ENCODE data around the gene VSIG10L. TPM values are rescaled to one million over a fixed set of nuclear protein-coding genes. Genes with fewer than 3 reads are reported as not detected.

Gene VSIG10L
- total RNA-seq, 4 donors from 2014 or later = 0.20 to 0.75 (median 0.34) TPM

GRCh38 chr19:51301266-51301665 is 40.7 kb downstream of the VSIG10L start:
- TF ChIP-seq CTCF (IDR thresholded peaks at IDR 0.05 in 4 of 5, conservative IDR thresholded peaks at IDR 0.05 in 1 of 5) (no peak), POLR2A (IDR thresholded peaks at IDR 0.05) (no peak)
- no peak overlapping the region for H3K27ac ChIP-seq
- no peaks in the 10 kb centered on the region for H3K36me3 ChIP-seq
- intact Hi-C loops (cut with DNase I; ENCODE audit: low total_unique reads) (no loop called here), in situ Hi-C loops (cut with MboI; ENCODE audit: low sequenced_read_pairs in 4 of 4) (no loop called here)
- H3K4me3 ChIP-seq = no peak overlapping the region
- H3K4me1 ChIP-seq = no peaks in the 10 kb centered on the region
- H3K9me3 ChIP-seq = no peaks in the 10 kb centered on the region
- DNase-seq = no peak
- no peaks in the 10 kb centered on the region for H3K27me3 ChIP-seq
- no peak for ATAC-seq

GRCh38 chr19:51297406-51297805 is 44.5 kb downstream of the VSIG10L start:
- Histone ChIP-seq H3K4me3 (no peak overlapping the region), H3K27ac (no peak overlapping the region), H3K4me1 (no peaks in the 10 kb centered on the region), H3K36me3 (no peaks in the 10 kb centered on the region), H3K27me3 (no peaks in the 10 kb centered on the region), H3K9me3 (no peaks in the 10 kb centered on the region)
- no peak for DNase-seq
- intact Hi-C loops (cut with DNase I; ENCODE audit: low total_unique reads) = no loop called here
- in situ Hi-C loops (cut with MboI; ENCODE audit: low sequenced_read_pairs in 4 of 4) = no loop called here
- TF ChIP-seq CTCF (IDR thresholded peaks at IDR 0.05 in 4 of 5, conservative IDR thresholded peaks at IDR 0.05 in 1 of 5) = no peak
- TF ChIP-seq POLR2A (IDR thresholded peaks at IDR 0.05) = no peak
- no peak for ATAC-seq

- no peaks in the 10 kb centered on the region for H3K36me3 ChIP-seq
- H3K27ac ChIP-seq = no peak overlapping the region
- intact Hi-C loops (cut with DNase I; ENCODE audit: low total_unique reads) = no loop called here
- no peaks in the 10 kb centered on the region for H3K27me3 ChIP-seq
- ATAC-seq = no peak
- H3K4me3 ChIP-seq = no peak overlapping the region
- H3K9me3 ChIP-seq = no peaks in the 10 kb centered on the region
- TF ChIP-seq POLR2A (IDR thresholded peaks at IDR 0.05) (no peak), CTCF (IDR thresholded peaks at IDR 0.05 in 4 of 5, conservative IDR thresholded peaks at IDR 0.05 in 1 of 5) (no peak)
- no peak for DNase-seq
- in situ Hi-C loops (cut with MboI; ENCODE audit: low sequenced_read_pairs in 4 of 4) = no loop called here
- no peaks in the 10 kb centered on the region for H3K4me1 ChIP-seq
These were observed 45.4 kb downstream of the VSIG10L start for GRCh38 chr19:51296336-51297093.

GRCh38 chr19:51295382-51296126 is 46.4 kb downstream of the VSIG10L start:
- H3K27ac ChIP-seq = no peak overlapping the region
- H3K4me3 ChIP-seq = no peak overlapping the region
- H3K9me3 ChIP-seq = no peaks in the 10 kb centered on the region
- no peaks in the 10 kb centered on the region for H3K27me3 ChIP-seq
- no peaks in the 10 kb centered on the region for H3K4me1 ChIP-seq
- in situ Hi-C loops (cut with MboI; ENCODE audit: low sequenced_read_pairs in 4 of 4) = no loop called here
- intact Hi-C loops (cut with DNase I; ENCODE audit: low total_unique reads) = no loop called here
- H3K36me3 ChIP-seq = no peaks in the 10 kb centered on the region
- TF ChIP-seq POLR2A (IDR thresholded peaks at IDR 0.05) = no peak
- TF ChIP-seq CTCF (IDR thresholded peaks at IDR 0.05 in 4 of 5, conservative IDR thresholded peaks at IDR 0.05 in 1 of 5) = no peak
- ATAC-seq (no peak), DNase-seq (no peak)
